NB4 (cell line): Measurements from ENCODE around the gene ERGIC2.

Experiments used
- CTCF ChIP-seq: IDR thresholded peaks from one replicate; pipeline ENCODE4 v1.5.1; 2012; ENCODE audit warnings: low read depth, low read length
- MYC ChIP-seq: IDR thresholded peaks from 2 replicates; pipeline ENCODE4 v1.6.1; 2011; ENCODE audit warnings: low read depth, low read length

- TF ChIP-seq CTCF: no peak
- TF ChIP-seq MYC: no peak
Observed at GRCh38 chr12:29430716-29431044, 49.7 kb upstream of the ERGIC2 start.
